GM19035 (cell line): ENCODE results near the gene FAM9C.
A peak's percentile ranks its signal among the peaks of the same experiment; 100 is the strongest.

Experiments used
- ATAC-seq: cut with Tn5 transposase; IDR thresholded peaks from one replicate; pipeline ENCODE4 v1.9.1; 2021; ENCODE audit not compliant: unreplicated experiment

Gene FAM9C

DNA sequence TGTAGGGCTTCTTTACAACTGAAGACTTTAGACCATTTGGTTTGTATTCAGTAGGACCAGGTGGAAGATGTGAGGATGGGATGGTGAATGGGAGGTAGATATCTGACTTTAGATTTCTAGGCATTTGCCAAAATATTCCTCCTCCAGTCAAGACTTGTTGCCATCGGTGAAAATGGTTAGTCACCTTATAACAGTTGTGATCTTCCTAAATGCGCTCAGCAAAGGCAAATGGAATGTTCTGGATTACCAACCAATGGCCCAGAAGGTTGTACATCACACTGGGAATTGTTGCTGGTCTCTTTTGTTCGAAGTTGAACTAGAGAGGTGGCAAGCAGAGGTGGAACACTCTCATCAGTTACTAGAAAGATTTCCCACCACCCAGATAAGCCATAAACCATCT lies 35.6 kb downstream of the FAM9C start:
- ATAC-seq, result no peak

DNA sequence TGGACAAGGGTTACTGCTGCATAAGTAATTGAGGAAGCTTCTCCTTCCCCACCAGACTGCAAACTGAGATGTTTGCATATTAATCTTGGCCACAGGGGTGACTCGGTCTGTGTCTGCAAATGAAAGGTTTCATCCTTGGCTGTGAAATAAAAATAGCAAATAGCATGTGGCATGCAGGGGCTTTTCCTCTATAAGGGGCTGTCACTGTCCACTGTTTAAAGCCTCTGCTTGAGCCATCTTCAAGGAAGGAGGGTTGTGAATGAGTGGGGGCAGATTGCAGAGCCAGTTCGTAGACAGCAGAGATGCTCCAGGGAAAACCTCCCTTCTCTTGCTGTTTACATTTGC lies 36.3 kb downstream of the FAM9C start:
- ATAC-seq, result no peak

DNA sequence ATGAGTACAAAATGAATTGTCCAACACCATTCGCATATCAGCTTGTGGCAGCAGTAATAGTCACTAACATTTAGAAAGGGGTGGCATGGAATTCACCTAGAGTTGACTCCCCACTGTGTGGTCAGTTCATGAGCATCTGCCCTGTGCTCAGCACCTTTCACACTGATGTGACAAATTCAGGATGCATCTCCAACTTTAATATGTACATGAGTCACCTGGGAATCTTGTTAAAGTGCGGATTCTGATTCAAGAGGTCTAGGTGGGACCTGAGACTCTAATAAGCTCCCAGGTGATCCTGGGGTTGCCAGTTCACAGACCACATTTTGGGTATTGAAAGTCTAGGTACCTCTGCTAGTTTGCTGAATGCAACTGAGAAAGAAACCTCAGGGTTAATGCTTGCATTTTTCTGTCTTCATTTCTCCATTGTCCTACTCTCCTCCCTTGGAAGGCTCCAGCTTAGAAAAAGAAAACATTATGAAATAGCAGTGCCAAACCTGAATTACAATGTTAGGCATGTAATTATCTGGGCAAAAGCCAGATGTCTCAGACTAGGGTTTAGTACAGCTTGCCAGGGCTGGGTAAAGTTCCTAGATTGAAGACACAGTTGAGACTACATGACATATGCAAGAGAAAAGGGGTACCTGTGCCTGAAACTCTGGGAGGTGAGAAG lies 36.8 kb downstream of the FAM9C start:
- no peak for ATAC-seq

DNA sequence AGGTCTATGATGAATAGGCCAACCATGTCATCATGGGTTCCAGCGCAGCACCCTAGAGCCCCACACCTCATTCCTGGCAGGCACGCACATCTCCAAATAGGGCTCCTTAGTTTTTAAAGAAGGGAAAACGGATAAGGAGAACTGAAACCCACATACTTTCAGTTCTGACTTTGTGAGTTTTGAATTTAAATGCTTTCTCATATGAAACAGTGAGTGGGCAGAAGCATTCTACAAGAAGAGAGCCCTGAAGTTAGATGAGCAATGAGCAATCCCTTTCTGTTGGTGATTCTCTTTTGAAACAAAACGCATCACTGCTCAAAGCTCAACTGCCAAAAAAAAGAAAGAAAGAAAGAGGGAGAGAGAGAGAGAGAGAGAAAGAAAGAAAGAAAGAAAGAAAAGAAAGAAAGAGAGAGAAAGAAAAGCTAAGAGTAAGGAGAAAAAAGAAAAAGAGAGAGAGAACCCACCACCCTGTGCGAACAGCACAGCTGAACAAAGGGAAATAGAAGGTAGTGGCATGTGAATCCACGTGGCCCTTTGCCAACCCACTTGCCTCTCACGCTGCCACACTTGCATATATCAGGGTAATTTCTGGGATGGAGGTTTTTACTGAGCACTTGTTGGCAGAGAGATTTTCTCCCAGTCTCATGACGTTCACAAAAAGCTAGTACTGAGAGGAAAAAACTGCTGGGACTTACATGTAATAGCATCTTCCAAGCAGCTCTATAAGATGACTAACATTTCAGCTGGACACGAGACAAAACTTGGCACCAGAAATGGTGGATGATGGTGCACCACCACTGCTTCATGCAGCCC lies 38.6 kb downstream of the FAM9C start:
- peak; percentile 54 for ATAC-seq

DNA sequence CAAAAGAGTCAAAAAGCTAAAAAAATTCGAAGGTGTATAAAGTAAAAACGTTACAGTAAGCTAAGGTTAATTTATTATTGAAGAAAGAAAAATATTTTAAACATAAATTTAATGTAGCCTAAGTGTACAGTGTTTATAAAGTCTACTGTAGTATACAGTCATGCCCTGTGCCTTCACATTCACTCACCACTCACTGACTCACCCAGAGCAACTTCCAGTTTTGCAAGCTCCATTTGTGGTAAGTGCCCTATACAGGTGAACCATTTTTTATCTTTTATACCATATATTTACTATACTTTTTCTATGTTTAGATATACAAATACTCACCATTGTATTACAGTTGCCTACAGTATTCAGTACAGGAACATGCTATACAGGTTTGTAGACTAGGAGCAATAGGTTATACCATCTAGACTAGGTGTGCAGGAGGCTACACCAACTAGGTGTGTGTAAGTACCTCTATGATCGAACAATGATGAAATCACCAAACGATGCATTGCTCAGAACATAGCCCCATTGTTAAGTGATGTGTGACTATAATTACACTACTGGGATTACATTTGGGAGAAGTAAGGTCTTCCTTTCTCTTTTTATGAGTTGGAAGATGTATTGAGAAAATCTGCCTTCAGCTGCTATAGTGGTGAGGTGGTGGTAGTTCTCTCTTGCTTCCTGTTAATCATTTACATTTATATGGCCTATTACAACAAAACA lies 42.3 kb downstream of the FAM9C start:
- ATAC-seq, result no peak

DNA sequence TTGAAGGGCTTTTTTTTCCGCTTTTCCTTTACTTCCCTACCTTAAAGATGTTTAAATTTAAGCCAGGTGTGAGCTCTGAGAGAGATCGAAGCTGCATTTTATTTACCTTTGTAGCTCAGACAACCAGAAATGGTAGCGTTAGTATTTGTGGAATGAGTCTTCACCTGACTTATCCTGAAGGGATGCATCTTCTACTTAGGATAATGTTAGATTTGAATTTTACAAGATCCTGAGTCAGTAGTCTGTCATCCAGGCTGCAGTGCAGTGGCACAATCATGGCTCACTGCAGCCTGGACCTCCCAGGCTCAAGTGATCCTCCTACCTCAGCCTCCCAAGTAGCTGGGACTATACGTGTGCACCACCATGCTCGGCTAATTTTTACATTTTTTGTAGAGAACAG lies 43.3 kb downstream of the FAM9C start:
- no peak for ATAC-seq

DNA sequence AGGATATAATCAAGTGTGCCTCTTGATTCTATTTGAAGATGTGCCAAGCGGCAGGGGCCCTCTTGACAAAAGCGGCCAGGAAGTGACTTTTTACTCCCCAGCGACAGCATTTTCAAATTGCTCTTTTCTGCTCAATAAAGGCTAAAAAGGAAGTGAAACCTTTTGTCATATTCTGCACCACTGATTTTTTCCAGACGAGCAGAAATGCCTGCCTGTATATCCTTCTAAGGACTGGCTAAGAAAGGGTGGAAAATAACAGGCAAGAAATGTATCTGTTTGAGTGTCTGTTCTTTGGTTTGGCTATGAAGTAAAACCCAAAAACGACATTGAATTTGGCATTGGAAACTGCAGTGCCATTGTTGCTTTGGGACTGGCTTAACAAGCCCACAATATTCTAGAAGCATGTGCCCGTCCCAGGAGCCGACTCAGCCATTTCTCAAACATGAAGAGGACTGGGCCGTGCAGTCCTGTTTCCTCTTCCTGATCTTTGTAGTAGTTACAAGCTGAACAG lies 44.1 kb downstream of the FAM9C start:
- ATAC-seq, result no peak

DNA sequence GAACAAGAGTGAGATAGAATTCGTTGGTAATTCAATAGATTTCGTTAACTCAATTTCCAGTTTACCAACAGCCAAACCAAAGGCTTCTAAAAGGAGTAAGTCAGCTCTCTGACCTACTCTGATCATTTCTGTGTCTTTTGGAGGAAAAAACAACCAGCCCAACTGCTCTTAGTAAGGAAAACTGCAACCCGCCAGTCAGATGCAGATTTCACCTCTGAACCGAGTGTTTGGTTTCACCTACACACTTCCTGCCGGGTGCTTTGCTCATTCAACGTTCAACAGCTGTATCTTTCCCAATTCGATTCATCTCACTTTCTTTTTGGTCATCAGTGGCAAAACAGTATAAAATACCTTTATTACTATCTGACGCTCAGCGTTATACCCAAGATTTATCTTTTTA lies 45.0 kb downstream of the FAM9C start:
- no peak for ATAC-seq

DNA sequence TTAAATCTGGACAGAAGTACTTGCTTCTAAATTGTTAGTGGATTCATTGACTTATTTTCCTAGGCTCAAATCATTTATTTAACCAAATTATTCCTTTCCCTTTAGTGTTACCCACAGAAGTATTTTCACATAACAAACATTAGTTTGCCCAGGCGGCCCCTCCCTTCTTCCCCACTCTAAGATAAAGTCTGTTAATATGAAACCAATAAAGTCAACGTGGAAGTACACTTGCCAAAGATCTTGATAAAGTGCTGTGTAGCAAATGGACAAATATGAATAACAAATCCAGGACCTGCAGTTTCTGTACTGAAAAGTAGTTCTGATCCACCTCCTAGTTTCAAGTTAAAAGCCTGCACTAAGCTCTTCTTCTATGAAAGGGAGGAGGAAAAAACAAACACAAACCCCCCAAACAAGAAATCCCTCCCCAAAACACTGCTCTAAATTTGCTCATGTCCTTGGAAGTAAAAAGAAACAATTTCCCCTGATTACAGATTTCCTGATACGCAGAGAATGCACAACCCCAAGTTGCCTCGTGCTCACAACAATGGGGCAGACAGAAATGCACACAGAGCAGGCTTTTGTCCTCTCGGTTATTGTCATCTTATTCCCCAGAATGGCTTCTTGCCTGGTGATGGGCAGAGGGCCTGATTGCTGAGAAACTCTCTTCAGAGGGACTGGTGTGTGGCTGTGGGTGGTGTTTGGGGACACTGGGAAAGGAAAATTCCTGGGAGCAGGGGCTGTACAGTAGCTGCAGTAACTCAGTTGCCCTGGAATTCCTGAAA lies 46.3 kb downstream of the FAM9C start:
- ATAC-seq, result no peak

DNA sequence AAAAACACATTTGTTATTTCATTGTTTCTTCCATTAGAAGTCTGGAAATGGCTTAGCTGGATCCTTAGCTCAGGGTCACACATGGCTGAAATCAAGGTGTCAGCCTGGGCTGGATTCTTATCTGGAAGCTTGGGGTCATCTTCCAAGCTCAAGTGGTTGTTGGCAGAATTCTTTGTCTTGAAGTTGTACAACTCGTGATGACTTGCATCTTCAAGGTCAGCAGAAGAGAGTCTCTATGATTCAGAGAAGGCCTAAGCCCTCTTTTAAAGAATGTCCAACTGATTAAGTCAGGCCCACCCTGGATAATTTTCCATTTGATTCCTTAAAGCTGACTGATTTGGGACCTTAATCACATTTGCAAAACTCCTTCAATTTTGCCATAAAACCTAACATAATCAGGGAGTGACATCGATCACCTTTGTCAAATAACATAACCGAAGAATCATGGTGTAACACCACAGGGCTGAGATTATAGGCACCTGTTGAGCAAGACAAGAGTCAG lies 47.4 kb downstream of the FAM9C start:
- no peak for ATAC-seq

DNA sequence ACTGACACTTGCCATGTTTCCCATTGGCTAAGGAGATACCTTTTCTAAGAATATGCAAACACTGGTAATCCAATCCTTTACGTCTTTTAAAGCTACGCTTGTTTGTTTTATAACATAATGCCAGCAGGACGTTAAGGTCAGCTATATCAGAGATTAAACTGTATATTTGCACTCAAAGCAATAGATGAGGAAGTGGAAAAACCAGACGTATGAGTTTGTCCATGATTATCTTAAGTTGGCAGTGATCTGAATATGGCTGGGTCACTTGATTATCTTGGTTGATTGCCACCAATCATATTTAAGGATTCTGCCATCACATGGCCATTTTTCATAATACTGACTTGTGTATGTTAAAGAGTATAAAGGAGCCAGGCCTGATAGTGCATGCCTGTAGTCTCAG lies 50.1 kb downstream of the FAM9C start:
- no peak for ATAC-seq

DNA sequence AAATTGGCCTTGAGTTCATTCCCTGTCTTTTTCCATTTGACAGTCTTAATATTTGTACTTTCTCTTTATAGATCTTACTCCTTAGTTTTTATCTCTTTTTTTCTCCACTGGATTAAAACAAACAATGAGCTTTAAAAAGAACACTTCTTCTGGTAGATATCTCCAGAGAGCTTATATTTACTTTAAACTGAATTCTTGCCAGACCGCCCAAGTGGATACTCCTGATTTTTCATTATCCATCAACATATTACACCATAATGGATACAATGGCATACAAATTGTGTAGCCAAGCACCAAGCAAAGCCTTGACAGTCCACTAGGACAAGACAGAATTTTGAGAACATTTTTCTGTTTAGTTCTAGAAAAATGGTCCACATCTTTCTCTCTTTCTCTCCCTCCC lies 50.6 kb downstream of the FAM9C start:
- ATAC-seq, result no peak

DNA sequence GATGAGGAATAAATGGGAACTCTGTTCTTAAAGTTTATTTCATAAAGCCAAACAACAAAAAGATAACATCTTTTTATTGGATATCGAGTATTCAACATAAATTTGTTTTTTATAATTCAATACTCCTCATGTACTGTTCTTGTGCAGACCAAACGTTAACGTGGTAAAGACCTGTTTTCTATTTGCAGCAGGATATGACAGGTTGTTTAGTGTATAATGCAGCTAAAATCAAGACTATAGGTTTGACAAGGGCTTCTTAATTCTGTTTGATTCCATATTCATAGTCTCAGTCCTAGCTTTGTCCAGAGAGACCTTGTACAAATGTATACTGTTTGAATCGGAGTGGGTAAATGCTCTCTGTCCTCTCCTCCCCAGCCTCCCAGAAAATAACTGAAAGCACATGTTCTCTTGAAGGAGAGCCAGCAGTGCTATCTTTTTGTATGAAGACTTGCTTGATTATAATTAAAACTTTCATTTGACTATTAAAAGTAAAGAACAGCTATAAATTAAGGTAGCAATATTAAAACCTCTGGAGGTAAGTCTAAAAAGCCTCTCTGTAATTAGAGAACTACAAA lies 51.8 kb downstream of the FAM9C start:
- no peak for ATAC-seq

DNA sequence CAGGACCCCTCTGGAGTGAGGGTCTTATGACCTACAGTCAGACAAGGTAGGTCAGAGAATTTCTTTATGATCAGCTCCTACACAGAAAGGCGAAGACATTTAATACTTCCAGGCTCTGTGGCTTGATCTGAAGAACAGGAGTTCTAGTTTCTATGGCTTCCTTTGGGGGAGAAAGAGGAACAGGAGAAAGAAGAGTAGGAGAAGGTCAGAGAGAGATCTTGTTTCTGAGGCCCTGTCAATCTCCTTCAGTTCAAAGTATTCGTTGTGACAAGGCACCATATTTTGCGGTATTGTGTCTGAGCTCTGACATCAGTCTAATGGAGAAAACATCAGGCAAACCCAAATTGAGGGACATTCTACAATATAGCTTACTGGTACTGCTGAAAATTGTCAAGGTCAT lies 52.8 kb downstream of the FAM9C start:
- no peak for ATAC-seq

DNA sequence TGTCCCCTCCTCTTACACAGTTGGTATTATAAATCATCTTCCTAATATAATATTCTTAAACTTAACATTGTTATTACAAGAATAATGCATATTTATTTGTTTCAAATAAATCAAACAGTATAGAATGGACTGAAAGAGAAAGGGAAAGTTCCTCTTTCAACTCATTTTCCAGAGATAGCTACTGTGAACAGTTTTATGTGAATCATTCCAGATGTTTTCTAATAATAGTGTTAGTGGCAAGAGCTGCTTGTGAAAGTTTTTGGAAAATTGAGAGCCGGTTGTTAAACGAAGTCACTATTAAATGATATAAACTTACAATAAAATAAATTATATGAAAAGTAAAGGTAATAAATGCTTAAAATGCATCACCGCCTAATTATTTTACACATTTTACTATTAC lies 55.0 kb downstream of the FAM9C start:
- ATAC-seq, result no peak

DNA sequence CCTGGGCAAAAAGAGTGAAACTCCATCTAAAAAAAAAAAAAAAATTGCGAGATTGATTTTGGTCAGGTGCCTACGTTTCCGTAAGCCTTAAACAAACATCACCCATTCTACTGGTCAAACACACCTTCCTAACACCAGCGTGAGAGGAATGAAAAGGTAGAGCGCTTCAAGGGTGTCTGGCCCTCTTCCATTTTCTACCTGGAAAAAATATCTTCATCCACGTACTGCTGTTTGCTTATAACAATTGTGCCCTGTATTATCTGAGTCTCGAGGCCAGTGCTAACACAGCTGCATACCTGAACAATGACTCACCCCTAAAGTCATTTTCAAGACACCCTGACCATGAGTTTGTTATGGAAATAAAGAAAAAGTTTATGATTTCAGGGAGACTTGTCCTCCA lies 55.6 kb downstream of the FAM9C start:
- ATAC-seq, result no peak

DNA sequence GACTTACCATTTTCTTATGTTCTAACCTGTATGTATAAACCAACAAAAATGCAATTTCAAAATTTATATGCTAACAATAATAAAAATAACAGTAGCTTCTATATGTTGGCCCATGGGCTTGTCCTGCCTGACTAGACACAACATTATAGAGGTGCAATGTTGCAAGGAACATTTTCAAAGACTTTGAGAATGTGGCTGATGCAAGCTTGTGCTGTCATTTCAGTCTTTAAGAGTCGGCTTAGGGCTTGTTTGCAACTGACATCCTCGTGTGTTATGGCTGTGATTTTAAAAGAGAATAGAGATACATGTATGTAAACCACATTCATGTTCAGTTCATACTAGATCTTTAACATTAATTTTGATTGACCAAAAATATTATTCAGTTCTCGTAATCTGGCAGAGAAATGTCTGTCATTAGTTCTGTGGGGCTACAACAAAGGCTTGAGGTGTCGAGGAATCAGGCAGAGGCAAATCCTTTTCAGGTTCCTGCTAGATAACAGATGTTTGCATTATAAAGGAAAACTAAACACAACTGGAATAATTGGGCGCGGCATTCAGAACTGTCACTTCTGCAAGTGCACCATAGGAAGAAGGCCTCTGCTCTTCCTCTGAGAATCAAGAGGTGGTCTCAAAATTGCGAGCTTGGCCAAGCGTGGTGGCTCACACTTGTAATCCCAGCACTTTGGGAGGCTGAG lies 56.4 kb downstream of the FAM9C start:
- no peak for ATAC-seq

DNA sequence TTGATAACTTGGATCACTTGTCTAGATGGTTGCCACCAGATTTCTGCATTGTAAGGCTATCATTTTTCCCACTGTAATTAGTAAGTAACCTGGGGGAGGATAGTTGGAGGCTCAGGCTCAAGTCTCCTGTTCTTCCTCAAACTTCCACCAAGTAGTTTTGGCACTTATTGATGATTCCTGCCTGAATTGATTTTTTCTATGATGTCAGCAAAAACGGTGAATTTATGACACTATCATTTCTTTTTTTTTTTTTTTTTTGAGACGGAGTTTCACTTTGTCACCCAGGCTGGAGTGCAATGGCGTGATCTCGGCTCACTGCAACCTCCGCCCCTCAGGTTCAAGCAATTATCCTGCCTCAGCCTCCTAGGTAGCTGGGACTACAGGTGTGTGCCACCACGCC lies 57.1 kb downstream of the FAM9C start:
- ATAC-seq, result no peak

DNA sequence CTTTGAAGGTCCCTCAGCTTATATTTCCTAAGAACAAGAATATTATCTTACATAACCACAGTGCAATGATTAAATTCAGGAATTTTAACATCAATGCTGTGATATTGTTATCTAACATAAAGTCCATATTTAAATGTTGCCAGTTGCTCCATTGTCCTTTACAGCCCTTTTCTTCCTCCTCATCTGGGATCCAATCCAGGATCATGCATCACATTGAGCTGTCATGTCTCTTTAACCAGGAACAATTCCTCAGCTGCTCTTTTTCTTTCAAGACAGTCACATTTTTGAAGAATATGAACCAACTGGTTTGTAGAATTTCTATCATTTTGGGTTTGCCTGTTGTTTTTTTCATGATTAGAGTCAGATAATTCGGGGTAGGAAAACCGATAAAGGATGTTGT lies 57.5 kb downstream of the FAM9C start:
- ATAC-seq, result no peak

DNA sequence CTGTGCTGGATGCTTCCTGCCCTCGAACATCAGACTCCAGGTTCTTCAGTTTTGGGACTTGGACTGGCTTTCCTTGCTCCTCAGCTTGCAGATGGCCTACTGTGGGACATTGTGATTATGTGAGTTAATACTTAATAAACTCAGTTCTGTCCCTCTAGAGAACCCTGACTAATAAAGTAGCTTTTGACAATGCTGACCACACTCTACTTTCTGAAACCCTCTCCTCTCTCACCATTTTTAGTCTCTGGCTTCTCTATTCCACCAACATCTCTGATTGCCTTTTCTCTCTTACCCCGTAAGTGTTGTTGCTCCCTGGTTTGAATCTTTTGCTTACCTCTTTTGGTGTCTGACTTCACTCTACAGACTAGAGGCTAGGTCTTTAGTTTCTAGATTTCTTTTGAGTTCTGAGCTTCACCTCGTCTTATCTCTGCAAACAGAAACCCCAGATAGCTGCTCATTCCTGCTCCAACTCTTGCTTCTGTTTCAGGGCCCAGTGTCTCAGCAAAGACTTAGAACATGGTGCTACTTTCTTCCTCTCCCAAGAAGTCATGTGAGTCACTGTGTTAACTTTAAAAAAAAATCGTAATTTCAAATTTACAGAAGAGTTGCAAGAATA lies 58.1 kb downstream of the FAM9C start:
- no peak for ATAC-seq
